HepG2 (cell line): ENCODE measurements around the gene DDOST.

Experiments
- BRCA1 ChIP-seq: sonication (generic); formaldehyde crosslinking; IDR thresholded peaks from 2 replicates; pipeline ENCODE4 v1.4.0; 2020; ENCODE audit warnings: missing genetic modification reagents
- CCAR2 ChIP-seq: fragments of 200-400 bp; formaldehyde crosslinking; optimal IDR thresholded peaks from 2 replicates; pipeline ENCODE3; 2018; ENCODE audit warnings: low read depth, mild to moderate bottlenecking, low read length, moderate library complexity
- PHF8 ChIP-seq: sonication (generic); formaldehyde crosslinking; IDR thresholded peaks from 2 replicates; pipeline ENCODE4 v1.5.0; 2020; ENCODE audit warnings: missing genetic modification reagents
- SMC3 ChIP-seq: IDR thresholded peaks from 2 replicates; pipeline ENCODE4 v1.6.1; 2011; ENCODE audit warnings: low read length, improper control_type of control experiment
- ZNF124 ChIP-seq: sonication (generic); formaldehyde crosslinking; IDR thresholded peaks from 2 replicates; pipeline ENCODE4 v1.4.0; 2020; ENCODE audit warnings: missing genetic modification reagents
- TF ChIP-seq, protein P1 (sequence below): sonication (generic); formaldehyde crosslinking; IDR thresholded peaks from 2 replicates; pipeline ENCODE4 v1.5.1; 2020; ENCODE audit warnings: mild to moderate bottlenecking, missing genetic modification reagents

DNA sequence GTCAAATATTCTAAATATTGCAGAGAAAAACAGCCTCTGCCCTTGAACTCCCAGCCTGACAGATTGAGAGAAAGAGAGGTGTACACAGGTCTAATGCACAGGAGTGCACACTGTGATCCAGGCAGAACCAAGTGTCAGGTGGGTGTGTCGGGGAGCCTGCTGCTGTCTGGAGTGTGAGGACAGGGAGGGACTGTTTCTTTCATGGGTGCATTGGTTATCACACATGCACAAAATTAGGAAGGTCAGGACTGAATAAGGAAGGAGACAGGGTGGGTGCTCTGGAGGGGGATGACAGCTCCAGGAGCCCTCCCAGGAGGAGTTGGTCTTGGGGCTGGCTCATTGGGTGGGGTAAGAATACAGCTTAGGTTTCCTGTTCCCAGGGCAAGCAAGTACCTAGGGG, 41.2 kb downstream of the DDOST start:
- TF ChIP-seq SMC3 (no peak), ZNF124 (CRISPR knock-in tag) (no peak), PHF8 (no peak), CCAR2 (no peak), BRCA1 (CRISPR knock-in tag) (no peak)
- TF ChIP-seq, protein P1, sequence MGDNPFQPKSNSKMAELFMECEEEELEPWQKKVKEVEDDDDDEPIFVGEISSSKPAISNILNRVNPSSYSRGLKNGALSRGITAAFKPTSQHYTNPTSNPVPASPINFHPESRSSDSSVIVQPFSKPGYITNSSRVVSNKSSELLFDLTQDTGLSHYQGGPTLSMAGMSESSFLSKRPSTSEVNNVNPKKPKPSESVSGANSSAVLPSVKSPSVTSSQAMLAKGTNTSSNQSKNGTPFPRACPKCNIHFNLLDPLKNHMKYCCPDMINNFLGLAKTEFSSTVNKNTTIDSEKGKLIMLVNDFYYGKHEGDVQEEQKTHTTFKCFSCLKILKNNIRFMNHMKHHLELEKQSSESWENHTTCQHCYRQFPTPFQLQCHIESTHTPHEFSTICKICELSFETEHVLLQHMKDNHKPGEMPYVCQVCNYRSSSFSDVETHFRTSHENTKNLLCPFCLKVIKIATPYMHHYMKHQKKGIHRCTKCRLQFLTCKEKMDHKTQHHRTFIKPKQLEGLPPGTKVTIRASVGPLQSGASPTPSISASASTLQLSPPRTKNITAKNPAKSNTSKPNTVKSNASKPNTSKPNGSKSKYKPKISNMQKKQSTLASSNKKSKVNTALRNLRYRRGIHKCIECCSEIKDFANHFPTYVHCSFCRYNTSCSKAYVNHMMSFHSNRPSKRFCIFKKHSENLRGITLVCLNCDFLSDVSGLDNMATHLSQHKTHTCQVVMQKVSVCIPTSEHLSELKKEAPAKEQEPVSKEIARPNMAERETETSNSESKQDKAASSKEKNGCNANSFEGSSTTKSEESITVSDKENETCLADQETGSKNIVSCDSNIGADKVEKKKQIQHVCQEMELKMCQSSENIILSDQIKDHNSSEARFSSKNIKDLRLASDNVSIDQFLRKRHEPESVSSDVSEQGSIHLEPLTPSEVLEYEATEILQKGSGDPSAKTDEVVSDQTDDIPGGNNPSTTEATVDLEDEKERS (CRISPR knock-in tag), result no peak
